Measurements from ENCODE around the gene RPL10A.
"Not testable (repeated sequence)": the region's sequence is repeated elsewhere in the genome, so short reads cannot be mapped to it uniquely, and the experiment has no call there.

Gene RPL10A

DNA sequence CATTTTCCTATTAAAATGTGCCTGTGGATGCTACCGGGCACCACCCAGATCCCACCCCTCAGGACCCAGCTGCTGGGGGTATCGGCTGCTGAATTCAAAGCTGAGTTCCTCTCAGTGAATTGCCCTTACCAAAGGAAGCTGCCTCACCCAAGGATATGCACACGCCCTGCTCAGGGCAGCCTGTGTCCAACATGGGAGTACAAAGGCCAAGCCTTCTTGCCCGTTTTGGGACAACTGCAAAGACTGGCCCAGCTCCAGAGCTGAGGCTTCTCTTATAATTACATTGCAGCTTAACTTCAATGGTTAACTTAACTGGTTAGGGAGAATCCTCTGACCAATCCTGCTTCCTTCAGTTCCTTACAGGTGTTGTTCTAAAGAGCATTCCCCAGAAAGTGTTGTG, 35.9 kb upstream of the RPL10A start:
- Histone ChIP-seq H3K27me3 (ENCODE audit: control insufficient read depth, low read length) (no peaks in the 10 kb centered on the region), H3K4me3 (ENCODE audit: low read length) (no peak overlapping the region), H3K36me3 (ENCODE audit: control insufficient read depth, low read length) (peaks cover 13% of the 10 kb centered on the region; the same call in 1 of the 2 replicates), H3K9me2 (replicated peaks; ENCODE audit: control insufficient read depth, low read length) (no peaks in the 10 kb centered on the region), H3K4me1 (ENCODE audit: control insufficient read depth, low read length) (peaks cover under 1% of the 10 kb centered on the region; the same call in 1 of the 2 replicates), H3K27ac (ENCODE audit: low read depth, low read length) (no peak overlapping the region), H3K4me2 (ENCODE audit: low read length) (no peak overlapping the region), H4K20me1 (ENCODE audit: control insufficient read depth, insufficient read depth, low read depth, low read length) (no peaks in the 10 kb centered on the region), H3F3A (ENCODE audit: control insufficient read depth, insufficient read depth) (no peaks in the 10 kb centered on the region), H3K9me3 (ENCODE audit: control insufficient read depth, insufficient read depth, low read length) (peaks cover 20% of the 10 kb centered on the region), H3K79me2 (ENCODE audit: control insufficient read depth, low read length) (no peaks in the 10 kb centered on the region)
- TF ChIP-seq, protein P1, sequence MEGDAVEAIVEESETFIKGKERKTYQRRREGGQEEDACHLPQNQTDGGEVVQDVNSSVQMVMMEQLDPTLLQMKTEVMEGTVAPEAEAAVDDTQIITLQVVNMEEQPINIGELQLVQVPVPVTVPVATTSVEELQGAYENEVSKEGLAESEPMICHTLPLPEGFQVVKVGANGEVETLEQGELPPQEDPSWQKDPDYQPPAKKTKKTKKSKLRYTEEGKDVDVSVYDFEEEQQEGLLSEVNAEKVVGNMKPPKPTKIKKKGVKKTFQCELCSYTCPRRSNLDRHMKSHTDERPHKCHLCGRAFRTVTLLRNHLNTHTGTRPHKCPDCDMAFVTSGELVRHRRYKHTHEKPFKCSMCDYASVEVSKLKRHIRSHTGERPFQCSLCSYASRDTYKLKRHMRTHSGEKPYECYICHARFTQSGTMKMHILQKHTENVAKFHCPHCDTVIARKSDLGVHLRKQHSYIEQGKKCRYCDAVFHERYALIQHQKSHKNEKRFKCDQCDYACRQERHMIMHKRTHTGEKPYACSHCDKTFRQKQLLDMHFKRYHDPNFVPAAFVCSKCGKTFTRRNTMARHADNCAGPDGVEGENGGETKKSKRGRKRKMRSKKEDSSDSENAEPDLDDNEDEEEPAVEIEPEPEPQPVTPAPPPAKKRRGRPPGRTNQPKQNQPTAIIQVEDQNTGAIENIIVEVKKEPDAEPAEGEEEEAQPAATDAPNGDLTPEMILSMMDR (IDR thresholded peaks at IDR 0.05; ENCODE audit: low read depth, low read length, poor library complexity, severe bottlenecking): no peak
- TF ChIP-seq EZH2phosphoT487 (IDR thresholded peaks at IDR 0.05; ENCODE audit: borderline replicate concordance, low read length): no peak

DNA sequence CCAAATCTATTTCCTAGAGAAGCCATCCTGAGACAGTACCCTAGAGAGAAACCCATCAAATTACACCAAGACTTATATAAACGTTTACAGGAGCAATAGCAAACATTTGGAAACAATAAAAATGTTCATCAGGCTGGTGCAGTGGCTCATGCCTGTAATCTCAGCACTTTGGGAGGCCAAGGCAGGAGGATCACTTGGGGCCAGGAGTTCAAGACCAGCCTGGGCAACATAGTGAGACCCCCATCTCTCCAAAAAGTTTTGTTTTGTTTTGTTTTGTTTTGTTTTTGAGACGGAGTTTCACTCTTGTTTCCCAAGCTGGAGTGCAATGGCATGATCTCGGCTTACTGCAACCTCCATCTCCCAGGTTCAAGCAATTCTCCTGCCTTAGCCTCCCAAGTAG, 35.5 kb upstream of the RPL10A start:
- not testable (repeated sequence) for H3K9me2 ChIP-seq (replicated peaks; ENCODE audit: control insufficient read depth, low read length); H4K20me1 ChIP-seq (ENCODE audit: control insufficient read depth, insufficient read depth, low read depth, low read length); H3K27me3 ChIP-seq (ENCODE audit: control insufficient read depth, low read length); H3K27ac ChIP-seq (ENCODE audit: low read depth, low read length); H3K4me3 ChIP-seq (ENCODE audit: low read length); H3K79me2 ChIP-seq (ENCODE audit: control insufficient read depth, low read length); H3K4me1 ChIP-seq (ENCODE audit: control insufficient read depth, low read length); H3F3A ChIP-seq (ENCODE audit: control insufficient read depth, insufficient read depth); H3K4me2 ChIP-seq (ENCODE audit: low read length)
- Histone ChIP-seq H3K9me3 (ENCODE audit: control insufficient read depth, insufficient read depth, low read length) (peaks cover 20% of the 10 kb centered on the region), H3K36me3 (ENCODE audit: control insufficient read depth, low read length) (peaks cover 11% of the 10 kb centered on the region; the same call in 1 of the 2 replicates)

- H3K9me3 ChIP-seq (ENCODE audit: control insufficient read depth, insufficient read depth, low read length): peaks cover 2% of the 10 kb centered on the region
- H3K36me3 ChIP-seq (ENCODE audit: control insufficient read depth, low read length): no peaks in the 10 kb centered on the region
- H3K27ac ChIP-seq (ENCODE audit: low read depth, low read length): no peak overlapping the region
- no peaks in the 10 kb centered on the region for H4K20me1 ChIP-seq (ENCODE audit: control insufficient read depth, insufficient read depth, low read depth, low read length)
- H3K9me2 ChIP-seq (replicated peaks; ENCODE audit: control insufficient read depth, low read length): no peaks in the 10 kb centered on the region
- TF ChIP-seq, protein P1 (IDR thresholded peaks at IDR 0.05; ENCODE audit: low read depth, low read length, poor library complexity, severe bottlenecking): no peak
- TF ChIP-seq EZH2phosphoT487 (IDR thresholded peaks at IDR 0.05; ENCODE audit: borderline replicate concordance, low read length): no peak
- no peaks in the 10 kb centered on the region for H3K27me3 ChIP-seq (ENCODE audit: control insufficient read depth, low read length)
- H3K79me2 ChIP-seq (ENCODE audit: control insufficient read depth, low read length): no peaks in the 10 kb centered on the region
- H3K4me2 ChIP-seq (ENCODE audit: low read length): no peak overlapping the region
- H3F3A ChIP-seq (ENCODE audit: control insufficient read depth, insufficient read depth): no peaks in the 10 kb centered on the region
- H3K4me3 ChIP-seq (ENCODE audit: low read length): no peak overlapping the region
- no peaks in the 10 kb centered on the region for H3K4me1 ChIP-seq (ENCODE audit: control insufficient read depth, low read length)
Measured at GRCh38 chr6:35435074-35435837, 32.9 kb upstream of the RPL10A start.

GRCh38 chr6:35436071-35436857, 31.9 kb upstream of the RPL10A start:
- no peak overlapping the region for H3K27ac ChIP-seq (ENCODE audit: low read depth, low read length)
- H3K27me3 ChIP-seq (ENCODE audit: control insufficient read depth, low read length): no peaks in the 10 kb centered on the region
- no peaks in the 10 kb centered on the region for H3K79me2 ChIP-seq (ENCODE audit: control insufficient read depth, low read length)
- no peaks in the 10 kb centered on the region for H3K4me1 ChIP-seq (ENCODE audit: control insufficient read depth, low read length)
- H3K4me2 ChIP-seq (ENCODE audit: low read length): no peak overlapping the region
- H4K20me1 ChIP-seq (ENCODE audit: control insufficient read depth, insufficient read depth, low read depth, low read length): no peaks in the 10 kb centered on the region
- H3F3A ChIP-seq (ENCODE audit: control insufficient read depth, insufficient read depth): no peaks in the 10 kb centered on the region
- TF ChIP-seq EZH2phosphoT487 (IDR thresholded peaks at IDR 0.05; ENCODE audit: borderline replicate concordance, low read length): no peak
- TF ChIP-seq, protein P1 (IDR thresholded peaks at IDR 0.05; ENCODE audit: low read depth, low read length, poor library complexity, severe bottlenecking): no peak
- no peak overlapping the region for H3K4me3 ChIP-seq (ENCODE audit: low read length)
- H3K9me2 ChIP-seq (replicated peaks; ENCODE audit: control insufficient read depth, low read length): no peaks in the 10 kb centered on the region
- H3K36me3 ChIP-seq (ENCODE audit: control insufficient read depth, low read length): no peaks in the 10 kb centered on the region
- H3K9me3 ChIP-seq (ENCODE audit: control insufficient read depth, insufficient read depth, low read length): no peaks in the 10 kb centered on the region

DNA sequence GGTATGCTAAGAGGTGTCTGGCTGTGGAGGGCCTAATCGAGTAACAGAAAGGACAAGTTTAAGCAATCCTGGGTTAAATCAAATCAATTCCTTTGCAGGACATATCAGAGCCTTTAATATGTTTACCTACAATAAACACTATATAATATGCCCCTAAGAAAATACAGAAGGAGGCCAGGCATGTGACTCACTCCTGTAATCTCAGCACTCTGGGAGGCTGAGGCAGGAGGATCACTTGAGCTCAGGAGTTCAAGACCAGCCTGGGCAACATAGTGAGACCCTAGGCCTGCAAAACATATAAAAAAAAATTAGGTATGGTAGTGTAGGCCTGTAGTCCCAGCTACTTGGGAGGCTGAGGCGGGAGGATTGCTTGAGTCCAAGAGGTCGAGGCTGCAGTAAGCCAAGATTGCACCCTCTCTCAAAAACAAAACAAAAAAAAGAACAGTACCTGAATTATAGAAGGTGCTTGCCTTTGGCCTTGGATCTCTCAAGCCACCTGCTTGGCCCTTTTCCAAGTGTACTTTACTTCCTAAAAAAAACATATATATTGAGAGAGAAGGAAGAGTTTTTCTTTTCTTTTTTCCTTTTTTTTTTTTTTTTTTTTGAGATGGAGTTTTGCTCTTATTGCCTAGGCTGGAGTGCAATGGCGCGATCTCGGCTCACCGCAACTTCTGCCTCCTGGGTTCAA, 29.7 kb upstream of the RPL10A start:
- not testable (repeated sequence) for H3K4me2 ChIP-seq (ENCODE audit: low read length); H3K79me2 ChIP-seq (ENCODE audit: control insufficient read depth, low read length); H3K4me1 ChIP-seq (ENCODE audit: control insufficient read depth, low read length); H3K27me3 ChIP-seq (ENCODE audit: control insufficient read depth, low read length); H3K27ac ChIP-seq (ENCODE audit: low read depth, low read length); H4K20me1 ChIP-seq (ENCODE audit: control insufficient read depth, insufficient read depth, low read depth, low read length); H3K36me3 ChIP-seq (ENCODE audit: control insufficient read depth, low read length); H3K9me2 ChIP-seq (replicated peaks; ENCODE audit: control insufficient read depth, low read length); H3F3A ChIP-seq (ENCODE audit: control insufficient read depth, insufficient read depth); H3K9me3 ChIP-seq (ENCODE audit: control insufficient read depth, insufficient read depth, low read length); H3K4me3 ChIP-seq (ENCODE audit: low read length)

Data from DOHH2 (cell line).